CD4-positive, alpha-beta T cell (primary cell): Measurements from ENCODE around the gene EIF4EBP2. TPM values are rescaled to one million over a fixed set of nuclear protein-coding genes. Genes with fewer than 3 reads are reported as not detected.

Source experiments
- ATAC-seq: fragments of 200-7000 bp; cut with Tn5 transposase; one replicate; pipeline ENCODE4 v1.10.0; 2022; ENCODE audit warnings: mild to moderate bottlenecking; ENCODE audit not compliant: poor library complexity
- CTCF ChIA-PET: fragments of 350-600 bp; sonication (Branson Sonifier 250); formaldehyde crosslinking; loops from one replicate; lab custom pipeline; 2021; ENCODE audit warnings: antibody characterized with exemption, inconsistent platforms; lab: Charles Lee
- POLR2A ChIA-PET: fragments of 350-600 bp; sonication (Branson Sonifier 250); formaldehyde crosslinking; loops from one replicate; lab custom pipeline; 2021; ENCODE audit warnings: antibody characterized with exemption, inconsistent platforms; lab: Charles Lee
- DNase-seq, 14 experiments: peaks; one replicate each; pipeline ENCODE4 v3.0.0-alpha.2; 2013 to 2020; ENCODE audit warnings: mixed read lengths in 2 of 14
- H3K27ac ChIP-seq, 2 donors: one replicate each; pipeline versions ENCODE4 v1.5.1 to v1.7.0; 2013; ENCODE audit warnings: low read length in 2 of 2, low read depth in 1 of 2, mild to moderate bottlenecking in 1 of 2
- H3K27me3 ChIP-seq, 2 experiments: 1 replicate in 1 of 2; 2 replicates in 1 of 2; pipeline versions ENCODE4 v1.6.1 to v1.7.0; 2013; ENCODE audit warnings: low read length in 2 of 2, control low read depth in 1 of 2, mild to moderate bottlenecking in 1 of 2, moderate library complexity in 1 of 2; ENCODE audit not compliant: insufficient read depth in 2 of 2, control insufficient read depth in 1 of 2
- H3K36me3 ChIP-seq: one replicate; pipeline ENCODE4 v1.6.1; 2013; ENCODE audit warnings: low read length, control low read depth; ENCODE audit not compliant: insufficient read depth
- H3K4me1 ChIP-seq: one replicate; pipeline ENCODE4 v1.6.1; 2013; ENCODE audit warnings: low read length, control low read depth; ENCODE audit not compliant: insufficient read depth
- H3K4me3 ChIP-seq: one replicate; pipeline ENCODE4 v1.5.1; 2013; ENCODE audit warnings: mild to moderate bottlenecking, low read length, moderate library complexity
- H3K9me3 ChIP-seq, 2 experiments: 1 replicate in 1 of 2; 2 replicates in 1 of 2; pipeline versions ENCODE4 v1.6.1 to v1.7.0; 2013; ENCODE audit warnings: low read length in 2 of 2, mild to moderate bottlenecking in 2 of 2, control low read depth in 1 of 2, moderate library complexity in 1 of 2; ENCODE audit not compliant: control insufficient read depth in 1 of 2, insufficient read depth in 1 of 2
- H3K27ac Mint-ChIP-seq: one replicate; pipeline ENCODE4 v1.8.0; 2020; ENCODE audit warnings: mixed read lengths
- H3K27me3 Mint-ChIP-seq: one replicate; pipeline ENCODE4 v1.8.0; 2021; ENCODE audit warnings: mixed read lengths
- H3K36me3 Mint-ChIP-seq: one replicate; pipeline ENCODE4 v1.8.0; 2021; ENCODE audit warnings: low read depth, mixed read lengths
- H3K4me1 Mint-ChIP-seq: one replicate; pipeline ENCODE4 v1.8.0; 2021; ENCODE audit warnings: low read depth, mixed read lengths
- H3K4me3 Mint-ChIP-seq: one replicate; pipeline ENCODE4 v1.8.0; 2020; ENCODE audit warnings: mild to moderate bottlenecking, mixed read lengths
- H3K9me3 Mint-ChIP-seq: one replicate; pipeline ENCODE4 v1.8.0; 2020; ENCODE audit warnings: mixed read lengths
- CTCF ChIP-seq: fragments of 200-600 bp; IDR thresholded peaks from one replicate; pipeline ENCODE4 v1.8.0; 2022; ENCODE audit warnings: antibody characterized with exemption, mild to moderate bottlenecking
- intact Hi-C, 2 experiments: fragments of 100-400 bp; cut with DNase I in 1 of 2; cut with micrococcal nuclease in 1 of 2; formaldehyde crosslinking; loops; one replicate each; pipeline versions ENCODE4 v1.15.1 to v1.9.0; 2023 to 2025; cut with DNase I, micrococcal nuclease
- total RNA-seq, 174 experiments: library from RNA in 2 of 174; stranded (reverse) in 2 of 174; gene quantifications; one replicate each; pipeline ENCODE4 v1.2.3 and lab custom pipeline; 2021 to 2026

The EIF4EBP2 gene
- total RNA-seq, 2 experiments from 2014 or later, result 21.4 to 22.6 TPM

DNA sequence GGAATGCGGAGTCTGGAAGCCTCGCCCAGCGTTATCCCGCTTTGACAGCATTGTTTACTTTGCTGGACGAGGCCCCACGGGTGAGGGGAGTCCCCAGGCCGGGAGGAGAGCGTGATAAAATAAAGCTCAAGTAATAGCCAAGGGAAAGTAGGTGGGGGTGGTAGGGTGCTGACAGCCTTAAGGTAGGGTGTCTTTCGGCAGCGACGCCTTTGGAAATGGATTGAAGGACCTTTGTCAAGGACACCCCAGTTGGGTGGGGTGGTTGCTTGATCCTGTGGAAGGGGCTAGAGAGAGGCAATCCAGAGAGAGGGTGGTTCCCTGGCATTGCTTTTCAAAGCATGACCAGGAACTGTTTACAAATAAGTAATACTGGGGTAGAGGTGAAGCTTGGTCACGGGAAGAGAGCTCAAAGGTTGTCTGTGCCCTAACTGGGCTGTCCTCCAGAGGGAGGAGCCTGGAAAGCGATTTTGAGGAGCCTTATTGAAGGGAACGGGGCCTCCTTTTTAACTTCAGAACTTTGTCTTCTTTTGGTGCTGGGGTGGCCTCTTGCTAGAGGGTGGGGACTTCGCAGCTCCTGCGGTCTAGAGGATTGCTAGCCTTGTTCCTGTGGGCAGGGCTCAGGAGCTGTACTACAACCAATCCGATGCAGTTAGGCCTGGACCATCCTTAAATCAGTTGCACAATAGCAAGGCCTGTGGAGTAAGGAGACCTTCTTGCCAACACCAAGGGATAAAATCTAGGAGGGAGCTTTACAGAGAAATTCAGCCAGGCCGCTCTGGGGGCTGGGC is 1.3 kb downstream of the EIF4EBP2 start:
- CTCF ChIA-PET, result interaction anchor here (1.0 to 2.3 kb wide), 6 partner anchors 8 to 258 kb away, joined by 4 to 10 read pairs (median 6); partner anchors contain the start of gene TYSND1
- Mint-ChIP-seq H3K36me3 (peaks cover 47% of the 10 kb centered on the region), H3K9me3 (no peaks in the 10 kb centered on the region), H3K4me1 (peaks cover 59% of the 10 kb centered on the region), H3K27me3 (no peaks in the 10 kb centered on the region), H3K4me3 (peak overlapping the region; percentile 96), H3K27ac (peak overlapping the region; percentile 86)
- Histone ChIP-seq H3K27me3 (no peaks in the 10 kb centered on the region), H3K4me1 (peaks cover 37% of the 10 kb centered on the region), H3K9me3 (no peaks in the 10 kb centered on the region), H3K36me3 (peaks cover 2% of the 10 kb centered on the region), H3K4me3 (peak overlapping the region; percentile 87), H3K27ac (peak overlapping the region; percentile 52 to 74)
- peak in 4 of 14 experiments; percentile 37 to 67 (median 58) for DNase-seq
- intact Hi-C loops, result loop anchor here in 1 of 2 experiments (2.0 kb wide), 2 partner anchors 74 to 170 kb away; partner anchors contain the start of gene PALD1
- POLR2A ChIA-PET, result interaction anchor here (1.0 to 3.4 kb wide), 22 partner anchors 8 to 313 kb away, joined by 3 to 30 read pairs (median 5); partner anchors contain the start of genes PPA1, SAR1A and TYSND1
- ATAC-seq, result peak; percentile 6
- no peak for TF ChIP-seq CTCF

DNA sequence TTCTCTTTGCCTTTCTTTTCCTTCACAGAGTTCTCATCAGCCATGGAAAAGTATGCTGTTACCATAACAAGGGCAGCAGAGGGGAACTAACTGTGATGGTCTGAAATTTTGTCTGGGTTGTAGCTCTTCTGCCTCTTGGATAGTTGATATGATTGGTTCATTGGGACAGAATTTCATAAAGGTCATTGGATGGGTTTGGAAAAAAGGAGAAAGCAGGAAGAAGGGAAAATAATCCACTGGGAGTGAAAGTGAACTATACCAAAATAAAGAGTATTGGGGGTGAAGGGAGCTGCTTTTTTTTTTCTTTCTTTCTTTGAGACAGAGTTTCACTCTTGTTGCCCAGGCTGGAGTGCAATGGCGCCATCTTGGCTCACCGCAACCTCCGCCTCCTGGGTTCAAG is 5.8 kb downstream of the EIF4EBP2 start:
- TF ChIP-seq CTCF, result no peak
- Histone ChIP-seq H3K4me1 (peaks cover 28% of the 10 kb centered on the region), H3K36me3 (peaks cover 5% of the 10 kb centered on the region), H3K27me3 (no peaks in the 10 kb centered on the region), H3K4me3 (no peak overlapping the region), H3K9me3 (no peaks in the 10 kb centered on the region), H3K27ac (no peak overlapping the region)
- Mint-ChIP-seq H3K27ac (no peak overlapping the region), H3K4me1 (peaks cover 70% of the 10 kb centered on the region), H3K9me3 (no peaks in the 10 kb centered on the region), H3K27me3 (no peaks in the 10 kb centered on the region), H3K4me3 (no peak overlapping the region), H3K36me3 (peaks cover 63% of the 10 kb centered on the region)
- ChIA-PET POLR2A (interaction anchor here (1.4 kb wide), 1 partner anchor 21 kb away, joined by 3 read pairs; no protein-coding TSS in a partner anchor), CTCF (no interaction called here)
- DNase-seq (no peak), ATAC-seq (no peak)
- intact Hi-C loops, result no loop called here

DNA sequence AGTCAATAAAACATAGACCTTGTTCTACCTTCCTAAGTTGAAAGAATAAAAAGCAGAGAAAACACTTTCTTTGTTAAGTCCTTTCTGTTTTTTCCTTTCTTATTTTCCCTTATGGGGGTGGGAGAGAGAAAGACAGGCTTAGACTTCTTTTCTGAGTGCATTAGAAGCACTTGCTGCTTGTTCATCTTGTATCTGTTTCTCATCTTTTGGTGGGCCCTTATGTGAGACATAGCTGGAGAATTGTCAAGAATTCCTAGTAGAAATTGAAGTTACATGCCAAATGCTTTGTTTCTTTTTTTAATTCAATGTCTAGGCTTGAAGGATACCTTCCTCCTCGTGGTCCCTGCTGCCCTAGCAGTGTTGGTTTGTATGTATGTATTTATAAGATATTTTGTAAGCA is 6.7 kb downstream of the EIF4EBP2 start:
- CTCF ChIA-PET, result interaction anchor here (1.1 kb wide), 1 partner anchor 264 kb away, joined by 3 read pairs; the partner anchor contains the start of gene TYSND1
- Histone ChIP-seq H3K27ac (no peak overlapping the region), H3K9me3 (no peaks in the 10 kb centered on the region), H3K36me3 (peaks cover 5% of the 10 kb centered on the region), H3K4me3 (no peak overlapping the region), H3K4me1 (peaks cover 20% of the 10 kb centered on the region), H3K27me3 (no peaks in the 10 kb centered on the region)
- Mint-ChIP-seq H3K9me3 (no peaks in the 10 kb centered on the region), H3K27me3 (no peaks in the 10 kb centered on the region), H3K27ac (peak overlapping the region; percentile 14), H3K4me3 (no peak overlapping the region), H3K4me1 (peaks cover 68% of the 10 kb centered on the region), H3K36me3 (peaks cover 60% of the 10 kb centered on the region)
- DNase-seq (no peak), ATAC-seq (no peak)
- POLR2A ChIA-PET, result interaction anchor here (1.4 kb wide), 1 partner anchor 20 kb away, joined by 3 read pairs; no protein-coding TSS in a partner anchor
- no peak for TF ChIP-seq CTCF
- intact Hi-C loops, result no loop called here
